AG10803 (cell line): Measurements from ENCODE around the gene PHC3.

ENCODE experiments used
- DNase-seq: peaks from one replicate; pipeline ENCODE4 v3.0.0; 2010; ENCODE audit warnings: low read depth
- H3K4me3 ChIP-seq: 2 replicates; pipeline ENCODE4 v1.5.1; 2011; ENCODE audit warnings: mild to moderate bottlenecking, low read length, control low read depth
- TF ChIP-seq, protein P1 (sequence below): conservative IDR thresholded peaks from 2 replicates; pipeline ENCODE4 v1.5.1; 2011; ENCODE audit warnings: mild to moderate bottlenecking, low read length, control low read depth, inconsistent platforms

The PHC3 gene

DNA sequence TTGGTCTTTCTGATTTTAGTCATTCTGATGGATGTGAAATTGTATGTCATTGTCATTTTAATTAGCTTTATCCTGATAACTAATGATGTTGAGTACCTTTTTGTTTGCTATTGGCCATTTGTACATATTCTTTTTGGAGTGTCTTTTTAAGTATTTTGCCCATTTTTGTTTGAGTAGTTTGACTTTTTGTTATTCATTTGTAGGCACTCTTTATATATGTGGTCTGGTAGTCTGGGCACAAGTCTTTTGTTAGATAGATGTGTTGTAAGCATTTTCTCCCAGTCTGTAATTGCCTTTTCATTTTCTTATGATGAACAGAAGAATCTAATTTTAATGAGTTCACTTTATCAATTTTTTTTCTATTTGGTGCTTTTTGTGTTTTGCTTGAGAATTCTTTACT is 129.1 kb downstream of the PHC3 start:
- H3K4me3 ChIP-seq = no peak overlapping the region
- TF ChIP-seq, protein P1, sequence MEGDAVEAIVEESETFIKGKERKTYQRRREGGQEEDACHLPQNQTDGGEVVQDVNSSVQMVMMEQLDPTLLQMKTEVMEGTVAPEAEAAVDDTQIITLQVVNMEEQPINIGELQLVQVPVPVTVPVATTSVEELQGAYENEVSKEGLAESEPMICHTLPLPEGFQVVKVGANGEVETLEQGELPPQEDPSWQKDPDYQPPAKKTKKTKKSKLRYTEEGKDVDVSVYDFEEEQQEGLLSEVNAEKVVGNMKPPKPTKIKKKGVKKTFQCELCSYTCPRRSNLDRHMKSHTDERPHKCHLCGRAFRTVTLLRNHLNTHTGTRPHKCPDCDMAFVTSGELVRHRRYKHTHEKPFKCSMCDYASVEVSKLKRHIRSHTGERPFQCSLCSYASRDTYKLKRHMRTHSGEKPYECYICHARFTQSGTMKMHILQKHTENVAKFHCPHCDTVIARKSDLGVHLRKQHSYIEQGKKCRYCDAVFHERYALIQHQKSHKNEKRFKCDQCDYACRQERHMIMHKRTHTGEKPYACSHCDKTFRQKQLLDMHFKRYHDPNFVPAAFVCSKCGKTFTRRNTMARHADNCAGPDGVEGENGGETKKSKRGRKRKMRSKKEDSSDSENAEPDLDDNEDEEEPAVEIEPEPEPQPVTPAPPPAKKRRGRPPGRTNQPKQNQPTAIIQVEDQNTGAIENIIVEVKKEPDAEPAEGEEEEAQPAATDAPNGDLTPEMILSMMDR = no peak
- DNase-seq = no peak

GRCh38 chr3:170050753-170051152 is 130.8 kb downstream of the PHC3 start:
- H3K4me3 ChIP-seq = no peak overlapping the region
- TF ChIP-seq, protein P1 = no peak
- DNase-seq = no peak

DNA sequence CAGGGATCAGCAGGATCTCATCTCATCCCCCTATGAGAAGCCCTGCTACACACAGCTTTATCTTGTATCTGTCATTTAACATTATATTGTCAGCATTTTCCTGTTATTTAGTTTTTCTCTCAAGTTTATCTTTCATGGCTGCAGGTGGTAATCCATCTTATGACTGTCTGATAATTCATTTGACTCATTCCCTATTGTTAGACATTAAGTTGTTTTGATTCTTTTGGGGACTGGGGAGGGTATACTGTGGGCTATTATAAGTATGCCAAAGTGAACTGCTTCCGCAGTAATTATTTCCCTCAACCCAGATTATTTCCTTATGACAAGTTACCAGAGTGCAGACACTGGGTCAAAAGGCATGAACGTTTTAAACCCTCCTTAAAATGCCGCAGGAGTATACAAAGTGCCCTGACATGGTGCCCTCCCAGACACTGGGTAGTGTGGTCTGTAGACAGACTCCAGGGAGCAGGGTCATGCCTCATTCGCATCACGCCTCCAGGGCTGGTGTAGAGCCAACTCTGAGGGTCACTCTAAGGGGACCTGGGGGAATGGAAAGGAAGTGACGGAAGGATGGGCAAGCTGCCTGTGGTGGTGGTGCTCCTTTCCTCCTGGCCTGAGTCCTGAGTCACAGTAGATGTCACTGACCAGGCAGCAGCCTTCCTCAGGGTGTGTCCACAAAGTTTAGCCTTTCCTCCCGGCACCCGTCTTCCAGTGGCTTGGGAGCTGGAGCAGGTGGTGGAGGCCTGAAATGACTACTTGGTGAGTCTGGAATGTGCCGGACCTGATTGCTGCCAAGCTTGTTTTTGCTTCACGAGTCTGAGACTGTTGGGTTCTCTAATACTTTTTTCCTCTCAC is 132.2 kb downstream of the PHC3 start:
- DNase-seq = no peak
- H3K4me3 ChIP-seq = no peak overlapping the region
- TF ChIP-seq, protein P1 = no peak

DNA sequence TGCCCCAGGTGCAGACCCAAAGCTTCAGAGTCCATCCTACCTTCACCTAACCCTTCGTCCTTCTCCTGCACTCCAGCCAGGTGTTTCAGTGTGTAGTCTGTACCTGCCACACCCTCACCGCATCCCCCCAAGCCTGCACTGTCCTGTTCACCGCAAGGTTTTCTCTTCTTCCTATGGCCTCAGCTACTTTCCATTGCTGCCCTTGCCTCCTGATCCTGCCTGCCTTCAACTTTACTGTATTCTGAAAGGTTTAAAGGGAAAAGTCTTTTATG is 134.5 kb downstream of the PHC3 start:
- TF ChIP-seq, protein P1 = no peak
- no peak for DNase-seq
- H3K4me3 ChIP-seq = no peak overlapping the region

DNA sequence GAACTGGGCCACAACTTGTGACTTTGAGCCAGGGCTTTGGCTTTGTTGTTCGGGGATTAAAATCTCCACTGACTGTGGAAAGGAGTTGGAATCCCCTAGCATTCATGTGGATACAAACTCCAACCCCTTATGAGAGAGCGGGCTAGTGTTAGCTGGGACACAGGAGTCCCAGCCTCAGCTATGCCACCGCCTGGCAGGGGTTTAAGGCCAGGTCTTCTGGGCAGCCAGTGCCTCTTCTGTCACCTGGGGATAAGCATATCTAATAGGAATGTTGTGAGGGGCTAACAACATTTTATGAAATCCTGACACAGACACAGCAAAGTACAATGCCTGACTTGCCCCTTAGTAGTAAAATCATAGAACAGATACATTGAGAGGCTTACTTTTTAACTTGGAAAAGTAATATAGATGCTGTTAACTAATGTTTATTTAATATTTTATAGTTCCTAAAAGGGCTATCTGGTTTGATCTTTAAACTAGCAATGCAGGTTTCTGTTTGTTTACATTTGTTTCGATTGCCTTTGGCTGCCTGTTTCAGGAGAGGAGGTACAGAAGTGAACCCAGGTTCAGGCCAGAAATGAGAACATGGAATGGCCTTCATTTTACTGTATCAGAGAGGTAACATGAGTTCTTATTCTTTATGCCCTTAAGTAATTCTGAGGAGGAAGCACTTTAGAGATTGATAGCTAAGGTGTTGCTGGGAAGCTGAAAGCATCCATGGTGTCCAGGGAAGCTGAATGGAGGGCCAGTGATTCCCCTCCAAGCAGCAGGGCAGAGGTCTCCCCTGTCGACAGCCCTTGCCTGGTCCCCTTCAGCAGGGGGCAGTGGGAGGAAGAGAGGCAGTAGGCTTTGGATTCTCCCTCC is 135.0 kb downstream of the PHC3 start:
- no peak for DNase-seq
- H3K4me3 ChIP-seq = no peak overlapping the region
- TF ChIP-seq, protein P1 = no peak

- no peak overlapping the region for H3K4me3 ChIP-seq
- TF ChIP-seq, protein P1 = no peak
- DNase-seq = no peak
Measured at GRCh38 chr3:170044795-170045244, 136.7 kb downstream of the PHC3 start.
